ENCODE data around the gene PDE4D.

Gene PDE4D

DNA sequence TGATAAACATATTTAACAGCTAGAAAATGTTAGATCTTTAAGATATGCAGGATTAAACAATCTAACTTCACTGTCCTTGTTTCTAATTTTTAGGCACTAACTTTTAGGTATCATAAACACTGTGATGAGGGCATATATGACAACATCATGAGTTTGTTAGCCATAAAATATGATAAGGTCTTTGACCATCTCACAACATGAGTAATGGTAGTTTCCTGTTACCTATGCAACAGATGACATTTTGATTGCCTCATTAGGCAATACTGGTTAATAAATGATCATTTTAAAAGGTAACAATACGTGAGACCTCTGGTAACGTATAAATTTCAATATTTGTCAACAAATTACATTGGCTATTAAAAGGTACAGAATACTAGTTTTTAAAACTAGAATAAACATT is 613.5 kb downstream of the PDE4D start:
- no peak for DNase-seq (ENCODE audit: low read depth)

DNA sequence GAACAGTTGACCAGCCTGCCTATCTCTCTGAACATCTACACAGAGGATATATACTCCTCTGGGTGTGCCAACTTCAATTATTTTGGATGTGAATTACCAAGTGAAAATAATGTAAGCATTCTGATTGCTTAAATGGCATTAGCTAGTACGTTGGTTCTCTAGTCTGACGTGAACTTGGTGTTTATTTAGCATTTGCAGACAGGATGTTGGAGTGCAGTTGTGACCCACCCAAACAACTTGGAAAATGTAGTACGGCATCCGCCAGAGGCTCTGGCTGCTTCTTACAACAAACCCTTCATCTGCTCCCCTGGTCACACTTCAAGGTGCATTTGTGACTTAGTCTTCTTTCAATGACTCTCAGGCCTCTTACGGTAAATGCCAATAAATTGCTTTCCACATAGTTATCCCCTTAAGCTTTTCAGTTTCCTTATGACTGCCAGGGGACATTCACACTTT is 616.6 kb downstream of the PDE4D start:
- DNase-seq (ENCODE audit: low read depth), result no peak

GRCh38 chr5:59276325-59276675 is 617.2 kb downstream of the PDE4D start:
- no peak for DNase-seq (ENCODE audit: low read depth)

DNA sequence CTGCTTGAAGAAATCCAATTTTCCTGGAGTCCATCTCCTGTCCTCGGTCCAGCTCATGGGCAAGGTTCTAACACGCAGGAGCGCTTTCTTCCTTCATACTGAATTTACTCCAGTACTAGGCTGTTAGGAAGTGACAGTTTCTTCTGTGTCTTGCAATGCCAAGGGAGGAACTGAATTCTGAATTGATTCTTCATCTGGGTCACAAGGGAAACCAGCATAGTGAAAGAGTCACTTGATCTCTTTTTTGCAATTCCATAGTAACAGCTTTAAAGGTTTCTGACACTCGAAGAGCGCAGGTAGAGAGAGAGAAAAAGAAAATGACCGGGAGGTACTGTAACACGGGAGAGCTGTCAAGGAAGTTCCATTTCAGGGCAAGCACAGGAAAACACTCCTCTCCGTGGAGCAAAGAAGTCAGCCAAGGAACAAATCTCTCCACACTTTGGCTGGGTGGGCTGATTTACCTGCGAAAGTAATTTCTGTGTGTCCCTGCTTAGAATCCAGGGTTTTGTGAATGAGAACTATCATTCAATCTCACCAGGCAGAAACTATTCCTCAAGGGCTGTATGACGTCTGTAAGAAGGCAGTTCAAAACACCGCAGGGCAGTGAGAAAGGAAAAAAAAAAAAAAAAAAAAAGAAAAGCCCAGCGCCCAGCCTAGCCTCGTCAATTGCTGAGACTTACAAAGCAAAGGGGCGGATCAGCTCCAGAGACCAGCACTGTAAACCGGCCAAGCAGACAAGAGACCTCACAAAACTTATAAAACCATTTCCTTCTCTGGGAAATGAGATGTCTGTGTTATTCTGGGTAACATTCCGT is 617.8 kb downstream of the PDE4D start:
- no peak for DNase-seq (ENCODE audit: low read depth)

DNA sequence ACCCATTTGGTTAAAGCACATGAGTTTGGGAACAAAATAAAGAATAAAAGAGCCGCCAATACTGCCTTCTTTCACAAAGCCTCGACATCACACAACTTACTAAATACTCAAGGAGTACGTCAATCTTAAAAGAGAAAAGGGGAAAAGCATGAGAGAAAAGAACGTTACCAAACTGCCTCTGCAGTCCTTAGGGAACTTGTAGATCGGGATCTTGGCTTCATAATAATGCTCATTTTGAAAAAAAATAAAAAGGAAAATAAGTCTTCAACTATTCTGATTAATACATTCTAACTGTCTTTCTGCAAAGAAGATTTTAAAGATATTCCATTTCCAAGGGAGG is 618.4 kb downstream of the PDE4D start:
- no peak for DNase-seq (ENCODE audit: low read depth)

DNA sequence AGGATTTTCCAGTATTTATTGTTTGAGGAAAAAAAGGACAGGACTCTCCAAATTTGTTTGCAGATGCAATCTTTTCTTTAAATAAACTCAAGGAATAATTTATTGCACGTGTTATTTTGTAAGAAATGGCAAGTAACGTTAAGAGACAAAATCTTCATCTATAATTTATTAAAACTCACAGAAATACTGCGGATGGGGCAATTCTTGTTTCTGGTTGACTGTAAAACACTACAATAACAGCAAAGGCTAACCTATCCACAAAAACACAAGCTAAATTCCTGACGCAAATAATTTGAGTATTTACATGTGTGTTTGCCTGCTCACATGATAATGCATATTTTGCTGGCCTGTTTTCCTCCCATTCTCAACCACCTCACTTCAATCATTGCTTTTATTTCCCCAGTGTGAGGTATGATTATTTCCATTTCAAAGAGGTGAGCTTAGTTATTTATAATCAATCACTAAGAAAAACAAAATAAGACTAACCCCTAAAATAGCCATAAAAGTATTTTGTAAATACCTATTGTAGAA is 619.4 kb downstream of the PDE4D start:
- DNase-seq (ENCODE audit: low read depth), result no peak

GRCh38 chr5:59272809-59273427 is 620.6 kb downstream of the PDE4D start:
- no peak for DNase-seq (ENCODE audit: low read depth)

DNA sequence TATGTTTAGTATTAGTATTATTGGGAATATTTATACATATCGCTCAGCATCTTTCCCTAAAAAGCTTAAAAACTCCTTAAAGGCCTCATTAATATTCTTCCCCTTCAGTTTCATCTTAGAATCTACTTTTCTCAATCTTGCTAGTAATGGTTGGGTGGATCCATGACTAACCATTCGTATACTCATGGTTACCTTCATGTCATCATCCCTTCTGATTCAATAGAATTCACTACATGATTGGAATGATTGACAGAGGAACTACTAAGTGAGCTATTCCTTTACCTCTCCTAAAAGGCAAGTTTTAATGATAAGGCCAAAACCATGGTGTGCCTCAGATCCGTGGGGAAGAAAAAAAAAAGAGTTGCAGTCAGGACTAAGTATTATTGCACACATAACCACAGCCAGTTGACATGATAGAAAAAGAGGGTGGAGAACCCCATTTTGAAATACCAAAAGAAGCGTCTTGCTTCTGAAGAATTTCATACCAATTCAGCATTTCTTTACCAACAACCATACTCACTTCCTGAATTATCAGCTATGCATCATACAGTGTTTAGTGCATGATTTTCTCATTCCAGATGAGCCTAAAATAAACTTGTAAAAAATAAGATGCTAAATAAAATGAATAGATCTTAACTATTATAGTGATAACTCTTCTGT is 624.6 kb downstream of the PDE4D start:
- DNase-seq (ENCODE audit: low read depth), result no peak

DNA sequence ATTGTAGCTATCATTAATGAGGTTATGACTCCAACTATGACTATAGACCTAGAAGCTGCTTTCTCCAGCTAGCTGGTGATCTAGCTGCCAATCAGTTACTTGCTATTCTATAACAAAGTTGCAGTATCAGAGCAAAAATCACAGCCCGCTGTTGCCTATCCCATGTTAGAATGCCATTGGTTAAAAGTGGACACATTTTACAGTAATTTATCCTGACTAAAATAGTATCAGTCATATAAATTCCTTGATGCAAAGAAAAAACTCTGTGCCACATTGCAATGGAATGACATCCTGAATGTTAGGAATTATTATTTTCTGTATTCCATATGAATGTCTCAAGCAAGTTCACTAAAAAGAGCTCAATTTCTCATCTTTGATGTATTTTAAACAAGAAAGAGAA is 626.5 kb downstream of the PDE4D start:
- no peak for DNase-seq (ENCODE audit: low read depth)

DNA sequence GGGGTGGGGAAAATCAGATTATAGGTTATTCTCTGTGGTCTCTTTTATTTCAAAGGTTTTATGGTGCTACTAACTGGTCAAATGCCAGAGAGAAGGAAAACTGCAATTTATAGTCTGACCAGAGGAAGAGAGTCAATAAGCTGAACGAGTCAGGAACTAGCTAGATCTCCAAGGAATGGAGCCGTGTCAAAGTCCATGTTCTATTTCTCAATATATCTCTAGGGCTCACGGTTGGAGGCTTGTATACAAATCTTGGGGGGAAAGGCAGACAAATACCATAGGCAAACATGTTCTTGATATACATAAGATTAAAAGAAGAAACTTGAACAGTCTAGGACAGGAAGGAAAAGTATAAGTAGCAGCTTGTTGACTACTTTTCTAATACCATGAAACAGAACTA is 627.1 kb downstream of the PDE4D start:
- no peak for DNase-seq (ENCODE audit: low read depth)

DNA sequence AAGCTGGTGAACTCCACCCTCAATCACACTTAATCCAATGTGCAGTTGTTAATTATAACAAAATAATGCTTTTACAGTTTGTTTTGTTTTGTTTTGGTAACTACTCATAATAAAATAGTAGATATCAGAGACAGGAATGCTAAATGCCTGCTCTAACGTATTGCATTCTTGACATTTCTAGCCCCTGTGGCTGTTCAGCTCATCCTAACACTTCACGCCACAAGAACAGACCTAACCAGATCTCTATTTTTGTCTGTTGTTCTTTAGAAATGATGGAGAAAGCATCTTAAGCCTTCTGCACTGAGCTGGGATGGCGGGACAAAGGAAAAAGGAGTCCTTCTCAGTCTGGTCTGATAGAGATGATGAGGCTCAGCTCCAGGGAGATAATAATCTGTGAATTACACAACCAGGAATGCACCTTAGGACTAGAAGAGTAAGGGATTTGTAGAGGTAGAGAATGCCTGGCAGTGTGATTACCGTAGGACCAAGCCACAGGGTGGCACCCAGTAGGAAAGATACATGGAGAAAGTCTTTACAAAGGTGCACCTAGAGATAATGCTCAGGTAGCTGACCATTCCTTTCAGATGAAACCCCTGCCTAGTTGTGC is 628.8 kb downstream of the PDE4D start:
- DNase-seq (ENCODE audit: low read depth), result no peak

- no peak for DNase-seq (ENCODE audit: low read depth)
Observed at GRCh38 chr5:59264013-59264412, 629.5 kb downstream of the PDE4D start.

DNA sequence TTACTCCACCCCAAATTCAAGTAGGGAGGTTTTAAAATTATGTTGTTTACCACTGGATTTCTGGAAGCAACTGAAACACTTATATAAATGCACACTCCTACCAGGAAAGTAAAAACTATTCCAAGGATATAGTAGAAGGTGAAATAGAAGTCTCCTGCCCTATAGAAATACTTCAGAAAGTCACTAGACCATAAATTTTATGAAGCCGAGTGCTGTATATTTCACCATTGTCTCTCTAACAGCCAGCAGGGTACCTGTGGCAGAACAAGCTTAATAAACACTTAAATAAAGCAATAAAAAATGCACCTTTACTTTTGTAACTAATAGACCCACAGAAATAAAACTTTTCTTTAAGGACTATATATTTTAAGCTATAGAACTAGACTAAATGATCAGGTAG is 631.6 kb downstream of the PDE4D start:
- no peak for DNase-seq (ENCODE audit: low read depth)

- no peak for DNase-seq (ENCODE audit: low read depth)
Observed at GRCh38 chr5:59260973-59261372, 632.6 kb downstream of the PDE4D start.

GRCh38 chr5:59260200-59260599 is 633.3 kb downstream of the PDE4D start:
- DNase-seq (ENCODE audit: low read depth), result no peak

DNA sequence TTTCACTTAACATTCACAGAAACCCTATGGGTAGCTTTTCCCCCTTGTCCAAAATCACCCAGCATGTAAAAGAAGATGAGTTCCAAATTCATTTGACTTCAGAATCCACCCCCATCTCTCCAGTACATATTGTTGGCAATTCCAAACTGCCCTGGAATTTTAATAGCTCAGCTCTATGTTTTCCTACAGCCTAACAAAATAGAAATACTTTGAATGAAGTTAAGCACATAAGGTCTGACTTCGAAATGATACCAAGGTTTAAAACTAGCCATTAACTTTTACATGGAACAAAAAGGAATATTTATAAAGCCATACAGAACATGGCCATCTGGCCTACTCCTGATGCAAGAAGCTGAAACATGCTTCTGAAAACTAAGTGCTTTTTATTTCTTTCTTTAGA is 634.3 kb downstream of the PDE4D start:
- DNase-seq (ENCODE audit: low read depth), result no peak

GRCh38 chr5:59257488-59258400 is 635.8 kb downstream of the PDE4D start:
- no peak for DNase-seq (ENCODE audit: low read depth)

GRCh38 chr5:59256331-59256730 is 637.2 kb downstream of the PDE4D start:
- no peak for DNase-seq (ENCODE audit: low read depth)

- no peak for DNase-seq (ENCODE audit: low read depth)
Observed at GRCh38 chr5:59254055-59254687, 639.4 kb downstream of the PDE4D start.

DNA sequence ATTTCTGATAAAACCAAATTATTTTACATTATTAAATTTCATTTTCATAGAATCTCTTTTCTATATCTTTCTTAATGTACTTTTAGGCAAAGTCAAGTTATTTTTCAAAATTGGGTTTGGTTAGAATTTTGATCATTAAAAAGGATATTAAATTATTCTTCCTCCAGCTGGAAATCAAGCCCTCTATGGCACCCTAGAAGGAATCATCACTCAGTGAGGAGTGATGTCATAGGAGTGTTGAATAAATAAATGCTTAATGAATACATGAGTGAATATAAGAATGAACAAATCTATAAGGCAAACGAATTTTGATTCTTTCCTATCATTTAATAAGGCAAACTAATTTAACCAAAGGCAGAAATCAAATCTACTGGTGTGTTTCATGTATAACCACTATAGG is 639.9 kb downstream of the PDE4D start:
- no peak for DNase-seq (ENCODE audit: low read depth)

GRCh38 chr5:59251627-59252026 is 641.9 kb downstream of the PDE4D start:
- DNase-seq (ENCODE audit: low read depth), result no peak
